ENCODE data around the gene RTEL1. TPM values are rescaled to one million over a fixed set of nuclear protein-coding genes. Genes with fewer than 3 reads are reported as not detected.
A peak's percentile ranks its signal among the peaks of the same experiment; 100 is the strongest.

RTEL1 gene
- total RNA-seq, 2 donors from 2014 or later = 7.3 to 50.4 TPM

- H3K4me1 ChIP-seq = peaks cover 28% of the 10 kb centered on the region
- H3K27ac ChIP-seq = no peak overlapping the region
- ATAC-seq (no peak), DNase-seq (no peak)
- H3K4me3 ChIP-seq = no peak overlapping the region
- no peak for TF ChIP-seq POLR2A (IDR thresholded peaks at IDR 0.05)
- TF ChIP-seq, protein P1, sequence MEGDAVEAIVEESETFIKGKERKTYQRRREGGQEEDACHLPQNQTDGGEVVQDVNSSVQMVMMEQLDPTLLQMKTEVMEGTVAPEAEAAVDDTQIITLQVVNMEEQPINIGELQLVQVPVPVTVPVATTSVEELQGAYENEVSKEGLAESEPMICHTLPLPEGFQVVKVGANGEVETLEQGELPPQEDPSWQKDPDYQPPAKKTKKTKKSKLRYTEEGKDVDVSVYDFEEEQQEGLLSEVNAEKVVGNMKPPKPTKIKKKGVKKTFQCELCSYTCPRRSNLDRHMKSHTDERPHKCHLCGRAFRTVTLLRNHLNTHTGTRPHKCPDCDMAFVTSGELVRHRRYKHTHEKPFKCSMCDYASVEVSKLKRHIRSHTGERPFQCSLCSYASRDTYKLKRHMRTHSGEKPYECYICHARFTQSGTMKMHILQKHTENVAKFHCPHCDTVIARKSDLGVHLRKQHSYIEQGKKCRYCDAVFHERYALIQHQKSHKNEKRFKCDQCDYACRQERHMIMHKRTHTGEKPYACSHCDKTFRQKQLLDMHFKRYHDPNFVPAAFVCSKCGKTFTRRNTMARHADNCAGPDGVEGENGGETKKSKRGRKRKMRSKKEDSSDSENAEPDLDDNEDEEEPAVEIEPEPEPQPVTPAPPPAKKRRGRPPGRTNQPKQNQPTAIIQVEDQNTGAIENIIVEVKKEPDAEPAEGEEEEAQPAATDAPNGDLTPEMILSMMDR (IDR thresholded peaks at IDR 0.05) = no peak
- no peaks in the 10 kb centered on the region for H3K9me3 ChIP-seq
- WGBS, 2 donors = 89 to 92% methylated on average over 6 to 21 of the region's 21 CpGs
- no peaks in the 10 kb centered on the region for H3K36me3 ChIP-seq (replicated peaks in 1 of 2; ENCODE audit: insufficient read depth in 1 of 2, low read depth in 2 of 2)
- intact Hi-C loops (cut with DNase I) = no loop called here
- H3K27me3 ChIP-seq = no peaks in the 10 kb centered on the region
Observed at GRCh38 chr20:63693733-63694583, 35.8 kb downstream of the RTEL1 start.

DNA sequence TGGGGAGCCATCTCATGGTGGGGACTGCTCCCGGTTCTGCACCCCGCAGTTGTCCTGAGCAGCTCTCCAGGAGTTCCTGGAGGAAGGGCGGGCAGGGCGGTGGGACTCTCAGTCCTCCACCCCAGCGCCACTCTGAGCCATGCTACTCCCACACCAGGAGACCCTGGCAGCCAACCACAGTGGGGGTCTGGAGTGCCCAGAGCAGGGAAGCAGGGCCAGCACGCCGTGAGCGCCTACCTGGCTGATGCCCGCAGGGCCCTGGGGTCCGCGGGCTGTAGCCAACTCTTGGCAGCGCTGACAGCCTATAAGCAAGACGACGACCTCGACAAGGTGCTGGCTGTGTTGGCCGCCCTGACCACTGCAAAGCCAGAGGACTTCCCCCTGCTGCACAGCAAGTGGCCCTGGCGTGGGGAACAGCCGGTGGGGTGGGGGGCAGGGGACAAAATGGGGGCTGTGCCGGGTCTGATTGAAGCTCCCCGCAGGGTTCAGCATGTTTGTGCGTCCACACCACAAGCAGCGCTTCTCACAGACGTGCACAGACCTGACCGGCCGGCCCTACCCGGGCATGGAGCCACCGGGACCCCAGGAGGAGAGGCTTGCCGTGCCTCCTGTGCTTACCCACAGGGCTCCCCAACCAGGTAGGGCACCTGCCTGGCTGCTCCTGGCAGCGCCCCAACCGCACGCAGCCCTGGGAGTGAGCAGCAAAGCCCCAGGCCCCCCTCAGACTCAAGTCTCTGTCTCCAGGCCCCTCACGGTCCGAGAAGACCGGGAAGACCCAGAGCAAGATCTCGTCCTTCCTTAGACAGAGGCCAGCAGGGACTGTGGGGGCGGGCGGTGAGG is 36.7 kb downstream of the RTEL1 start:
- Histone ChIP-seq H3K4me3 (no peak overlapping the region), H3K36me3 (replicated peaks in 1 of 2; ENCODE audit: insufficient read depth in 1 of 2, low read depth in 2 of 2) (no peaks in the 10 kb centered on the region), H3K9me3 (no peaks in the 10 kb centered on the region), H3K27ac (no peak overlapping the region), H3K4me1 (peaks cover 36% of the 10 kb centered on the region), H3K27me3 (no peaks in the 10 kb centered on the region)
- DNase-seq (peak in 1 of 4 donors; percentile 15), ATAC-seq (no peak)
- no peak for TF ChIP-seq POLR2A (IDR thresholded peaks at IDR 0.05)
- TF ChIP-seq, protein P1 (IDR thresholded peaks at IDR 0.05) = no peak
- intact Hi-C loops (cut with DNase I) = no loop called here
- 95 to 96% methylated on average over 9 to 28 of the region's 37 CpGs for WGBS, 2 donors

DNA sequence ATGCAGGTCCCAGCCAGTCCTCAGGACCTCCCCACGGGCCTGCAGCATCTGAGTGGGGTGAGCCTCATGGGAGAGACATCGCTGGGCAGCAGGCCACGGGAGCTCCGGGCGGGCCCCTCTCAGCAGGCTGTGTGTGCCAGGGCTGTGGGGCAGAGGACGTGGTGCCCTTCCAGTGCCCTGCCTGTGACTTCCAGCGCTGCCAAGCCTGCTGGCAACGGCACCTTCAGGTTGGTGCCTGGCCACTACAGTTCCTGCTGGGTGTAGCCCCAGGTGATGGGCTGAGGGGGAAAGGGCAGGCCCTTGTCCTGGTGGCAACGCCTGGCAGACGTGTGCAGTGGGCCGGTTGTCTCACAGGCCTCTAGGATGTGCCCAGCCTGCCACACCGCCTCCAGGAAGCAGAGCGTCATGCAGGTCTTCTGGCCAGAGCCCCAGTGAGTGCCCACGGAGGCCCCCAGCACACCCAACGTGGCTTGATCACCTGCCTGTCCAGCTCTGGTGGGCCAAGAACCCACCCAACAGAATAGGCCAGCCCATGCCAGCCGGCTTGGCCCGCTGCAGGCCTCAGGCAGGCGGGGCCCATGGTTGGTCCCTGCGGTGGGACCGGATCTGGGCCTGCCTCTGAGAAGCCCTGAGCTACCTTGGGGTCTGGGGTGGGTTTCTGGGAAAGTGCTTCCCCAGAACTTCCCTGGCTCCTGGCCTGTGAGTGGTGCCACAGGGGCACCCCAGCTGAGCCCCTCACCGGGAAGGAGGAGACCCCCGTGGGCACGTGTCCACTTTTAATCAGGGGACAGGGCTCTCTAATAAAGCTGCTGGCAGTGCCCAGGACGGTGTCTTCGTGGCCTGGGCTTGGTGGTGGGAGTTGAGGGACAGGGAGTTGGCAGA is 37.6 kb downstream of the RTEL1 start:
- H3K36me3 ChIP-seq (replicated peaks in 1 of 2; ENCODE audit: insufficient read depth in 1 of 2, low read depth in 2 of 2) = no peaks in the 10 kb centered on the region
- H3K9me3 ChIP-seq = no peaks in the 10 kb centered on the region
- intact Hi-C loops (cut with DNase I) = no loop called here
- H3K27ac ChIP-seq = no peak overlapping the region
- H3K27me3 ChIP-seq = no peaks in the 10 kb centered on the region
- peaks cover 37% of the 10 kb centered on the region for H3K4me1 ChIP-seq
- ATAC-seq (no peak), DNase-seq (peak in 1 of 4 donors; percentile 13)
- H3K4me3 ChIP-seq = no peak overlapping the region
- TF ChIP-seq, protein P1 (IDR thresholded peaks at IDR 0.05) = no peak
- 78% methylated on average over 8 to 22 of the region's 25 CpGs for WGBS, 2 donors

DNA sequence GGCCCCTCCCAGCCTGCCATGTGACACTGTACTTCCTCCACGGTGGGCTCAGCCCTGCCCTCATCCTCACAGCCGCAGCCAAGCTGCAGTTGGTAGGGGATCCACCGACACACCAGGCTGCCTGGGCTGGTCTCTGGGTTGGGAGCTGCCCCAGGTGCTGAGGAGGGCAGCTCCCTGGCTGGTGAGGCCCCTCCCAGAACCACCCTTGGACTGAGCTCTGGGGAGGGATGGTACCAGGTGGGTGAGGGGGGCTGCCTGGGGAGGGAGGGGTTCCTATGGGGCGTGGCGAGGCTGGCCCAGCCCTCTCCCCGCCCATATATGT is 38.2 kb downstream of the RTEL1 start:
- intact Hi-C loops (cut with DNase I) = no loop called here
- 21 to 37% methylated on average over 3 to 6 of the region's 6 CpGs for WGBS, 2 donors
- peak in 3 of 4 donors; percentile 19 to 43 (median 37) for DNase-seq

More for the DNA sequence above, 38.2 kb downstream of the RTEL1 start:
- H3K9me3 ChIP-seq = no peaks in the 10 kb centered on the region
- peak; percentile 17 for ATAC-seq
- H3K4me3 ChIP-seq = no peak overlapping the region
- no peaks in the 10 kb centered on the region for H3K27me3 ChIP-seq
- TF ChIP-seq POLR2A (IDR thresholded peaks at IDR 0.05) = no peak
- TF ChIP-seq, protein P1 (IDR thresholded peaks at IDR 0.05) = no peak
- peaks cover 37% of the 10 kb centered on the region for H3K4me1 ChIP-seq
- no peaks in the 10 kb centered on the region for H3K36me3 ChIP-seq (replicated peaks in 1 of 2; ENCODE audit: insufficient read depth in 1 of 2, low read depth in 2 of 2)
- no peak overlapping the region for H3K27ac ChIP-seq

All from body of pancreas (tissue), 4 donors.